Stimulated activated naive CD8-positive, alpha-beta T cell treated with anti-CD3 and anti-CD28 coated beads, Interleukin-15, amount 100 ng/mL, for 72 hours (primary cell): Measurements from ENCODE around the gene TRPM3.

Experiments
- ATAC-seq: fragments of 150-1000 bp; cut with Tn5 transposase; 2 replicates; pipeline ENCODE4 v1.10.0; 2021; ENCODE audit warnings: mild to moderate bottlenecking, moderate library complexity
- DNase-seq, 2 donors: peaks; one replicate each; pipeline ENCODE4 v3.0.0; 2021 to 2022
- H3K27ac Mint-ChIP-seq, 2 donors: one replicate each; pipeline ENCODE4 v1.8.0; 2022; ENCODE audit warnings: mild to moderate bottlenecking in 2 of 2, mixed read lengths in 2 of 2, moderate library complexity in 2 of 2
- H3K27me3 Mint-ChIP-seq: one replicate; pipeline ENCODE4 v1.8.0; 2022; ENCODE audit warnings: mixed read lengths
- H3K4me1 Mint-ChIP-seq: one replicate; pipeline ENCODE4 v1.8.0; 2022; ENCODE audit warnings: mild to moderate bottlenecking, mixed read lengths
- H3K4me3 Mint-ChIP-seq, 2 donors: one replicate each; pipeline ENCODE4 v1.8.0; 2022; ENCODE audit warnings: mild to moderate bottlenecking in 2 of 2, mixed read lengths in 2 of 2, moderate library complexity in 1 of 2
- H3K9me3 Mint-ChIP-seq, 2 donors: one replicate each; pipeline ENCODE4 v1.8.0; 2022; ENCODE audit warnings: mixed read lengths in 2 of 2

TRPM3 gene

GRCh38 chr9:71118324-71118723 lies 3.1 kb downstream of the TRPM3 start:
- DNase-seq (no peak), ATAC-seq (no peak)
- Mint-ChIP-seq H3K27me3 (peaks cover 15% of the 10 kb centered on the region), H3K4me3 (no peak overlapping the region), H3K4me1 (no peaks in the 10 kb centered on the region), H3K9me3 (no peaks in the 10 kb centered on the region), H3K27ac (no peak overlapping the region)

DNA sequence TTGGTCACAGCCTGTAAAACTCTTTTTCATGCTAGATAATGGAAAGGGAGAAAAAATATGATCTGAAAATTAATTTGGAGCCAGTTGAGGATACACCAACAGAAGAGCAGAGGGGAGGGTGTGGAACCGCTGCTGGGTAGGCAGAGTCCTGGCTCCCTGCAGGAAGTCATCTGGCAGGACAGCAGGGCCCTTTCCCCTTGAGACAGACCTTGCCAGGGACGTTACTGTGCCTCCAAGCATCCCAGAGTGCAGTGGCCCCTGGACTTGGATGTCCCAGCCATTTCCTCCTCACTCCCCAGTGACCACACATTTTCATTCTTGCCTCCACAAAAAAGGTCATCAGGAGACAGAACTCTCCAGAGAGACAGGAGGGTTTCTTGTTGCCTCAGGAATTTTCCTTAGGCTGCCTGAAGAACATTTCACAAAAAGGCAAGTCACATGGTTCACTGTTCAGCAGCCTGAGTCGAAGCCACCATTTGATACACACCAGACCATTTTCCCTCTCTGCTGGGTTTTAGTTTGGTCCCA lies 5.9 kb downstream of the TRPM3 start:
- no peak for ATAC-seq
- no peak for DNase-seq
- Mint-ChIP-seq H3K4me1 (no peaks in the 10 kb centered on the region), H3K4me3 (no peak overlapping the region), H3K27me3 (no peaks in the 10 kb centered on the region), H3K27ac (no peak overlapping the region), H3K9me3 (no peaks in the 10 kb centered on the region)

- ATAC-seq (no peak), DNase-seq (no peak)
- Mint-ChIP-seq H3K4me1 (no peaks in the 10 kb centered on the region), H3K4me3 (no peak overlapping the region), H3K27ac (no peak overlapping the region), H3K27me3 (no peaks in the 10 kb centered on the region), H3K9me3 (no peaks in the 10 kb centered on the region)
These were observed 8.6 kb downstream of the TRPM3 start for GRCh38 chr9:71112866-71113265.

DNA sequence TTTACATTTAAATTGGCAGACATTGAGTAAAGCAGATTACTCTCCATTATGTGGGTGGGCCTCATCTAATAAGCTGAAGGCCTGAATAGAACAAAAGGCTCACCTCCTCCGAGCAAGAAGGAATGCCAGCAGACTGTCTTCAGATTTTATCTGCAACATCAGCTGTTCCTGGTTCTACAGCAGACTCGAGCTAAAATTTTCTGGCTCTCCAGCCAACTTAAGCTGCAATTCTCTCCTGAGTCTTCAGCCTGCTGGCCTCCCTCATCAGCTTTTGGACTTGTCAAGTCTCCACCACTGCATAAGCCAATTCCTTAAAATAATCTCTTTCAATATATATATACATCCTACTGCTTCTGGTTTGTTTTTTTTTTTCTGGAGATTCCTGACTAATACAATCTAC lies 12.5 kb downstream of the TRPM3 start:
- Mint-ChIP-seq H3K4me3 (no peak overlapping the region), H3K4me1 (no peaks in the 10 kb centered on the region), H3K9me3 (peaks cover 0 to 5% of the 10 kb centered on the region in 2 donors), H3K27ac (no peak overlapping the region), H3K27me3 (no peaks in the 10 kb centered on the region)
- no peak for DNase-seq
- no peak for ATAC-seq

DNA sequence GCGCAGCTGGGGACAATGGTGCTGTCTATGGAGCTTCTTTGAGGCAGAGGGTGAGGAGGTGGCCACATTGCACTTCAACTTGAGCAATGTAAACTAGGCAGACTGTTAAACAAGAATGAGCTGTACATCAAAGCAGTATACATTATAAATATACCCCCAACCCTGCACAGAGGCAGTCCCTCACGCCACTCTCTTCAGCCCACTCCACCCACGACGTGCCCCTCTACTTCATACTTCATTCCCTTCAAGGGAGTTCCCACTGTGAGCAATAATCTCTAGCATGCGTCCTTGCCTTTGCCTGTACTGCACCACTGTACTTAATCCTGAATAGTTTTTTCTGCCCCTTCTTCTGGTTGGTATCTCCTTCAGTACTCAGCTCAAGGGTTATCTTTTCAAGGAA lies 14.4 kb downstream of the TRPM3 start:
- peaks cover 0 to 5% of the 10 kb centered on the region in 2 donors for H3K9me3 Mint-ChIP-seq
- H3K4me3 Mint-ChIP-seq = no peak overlapping the region
- no peaks in the 10 kb centered on the region for H3K4me1 Mint-ChIP-seq
- H3K27ac Mint-ChIP-seq = no peak overlapping the region
- DNase-seq (no peak), ATAC-seq (no peak)
- H3K27me3 Mint-ChIP-seq = no peaks in the 10 kb centered on the region

GRCh38 chr9:71105192-71105591 lies 16.2 kb downstream of the TRPM3 start:
- Mint-ChIP-seq H3K9me3 (peaks cover 0 to 9% of the 10 kb centered on the region in 2 donors), H3K27me3 (no peaks in the 10 kb centered on the region), H3K4me1 (no peaks in the 10 kb centered on the region), H3K4me3 (no peak overlapping the region), H3K27ac (no peak overlapping the region)
- ATAC-seq (no peak), DNase-seq (no peak)

DNA sequence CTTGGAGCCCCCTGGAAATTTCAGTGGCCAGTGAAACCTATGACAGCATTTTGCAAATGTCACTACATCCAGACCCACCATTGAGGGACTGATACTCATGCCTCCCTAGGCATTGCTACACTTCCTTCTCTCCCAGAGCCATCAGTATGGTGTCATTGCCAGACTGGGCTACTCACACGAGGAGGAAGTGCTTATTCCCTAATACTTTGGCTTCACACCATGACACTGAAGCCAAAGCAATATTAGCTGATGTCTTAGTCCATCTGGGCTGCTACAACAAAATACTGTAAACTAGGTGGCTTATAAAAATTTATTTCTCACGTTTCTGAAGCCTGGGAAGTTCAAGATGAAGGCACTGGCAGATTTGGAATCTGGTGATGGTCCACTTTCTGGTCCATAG lies 22.6 kb downstream of the TRPM3 start:
- Mint-ChIP-seq H3K4me1 (no peaks in the 10 kb centered on the region), H3K27me3 (no peaks in the 10 kb centered on the region), H3K4me3 (no peak overlapping the region), H3K27ac (no peak overlapping the region), H3K9me3 (peaks cover 0 to 4% of the 10 kb centered on the region in 2 donors)
- ATAC-seq = no peak
- DNase-seq = no peak

DNA sequence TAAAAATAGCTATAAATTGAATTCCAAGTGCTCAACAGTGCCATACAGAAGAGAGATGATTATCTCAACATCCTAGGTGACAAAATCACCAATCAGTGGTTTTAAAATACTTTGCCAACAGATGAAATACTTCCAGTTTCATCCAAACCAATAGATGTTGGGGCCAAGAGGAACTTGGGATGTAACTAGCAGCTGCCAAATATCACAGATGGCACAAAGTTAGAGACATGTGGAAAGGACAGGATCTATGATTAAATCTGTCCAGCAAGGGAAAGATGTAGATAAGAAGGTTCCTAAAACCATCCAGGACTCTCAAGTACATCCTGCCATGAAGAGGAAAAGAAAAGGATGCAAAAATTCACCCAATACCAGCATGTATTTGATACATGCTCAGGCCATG lies 23.8 kb downstream of the TRPM3 start:
- H3K27ac Mint-ChIP-seq = no peak overlapping the region
- H3K4me3 Mint-ChIP-seq = no peak overlapping the region
- ATAC-seq (no peak), DNase-seq (no peak)
- H3K4me1 Mint-ChIP-seq = no peaks in the 10 kb centered on the region
- H3K9me3 Mint-ChIP-seq = peaks cover 0 to 4% of the 10 kb centered on the region in 2 donors
- no peaks in the 10 kb centered on the region for H3K27me3 Mint-ChIP-seq

DNA sequence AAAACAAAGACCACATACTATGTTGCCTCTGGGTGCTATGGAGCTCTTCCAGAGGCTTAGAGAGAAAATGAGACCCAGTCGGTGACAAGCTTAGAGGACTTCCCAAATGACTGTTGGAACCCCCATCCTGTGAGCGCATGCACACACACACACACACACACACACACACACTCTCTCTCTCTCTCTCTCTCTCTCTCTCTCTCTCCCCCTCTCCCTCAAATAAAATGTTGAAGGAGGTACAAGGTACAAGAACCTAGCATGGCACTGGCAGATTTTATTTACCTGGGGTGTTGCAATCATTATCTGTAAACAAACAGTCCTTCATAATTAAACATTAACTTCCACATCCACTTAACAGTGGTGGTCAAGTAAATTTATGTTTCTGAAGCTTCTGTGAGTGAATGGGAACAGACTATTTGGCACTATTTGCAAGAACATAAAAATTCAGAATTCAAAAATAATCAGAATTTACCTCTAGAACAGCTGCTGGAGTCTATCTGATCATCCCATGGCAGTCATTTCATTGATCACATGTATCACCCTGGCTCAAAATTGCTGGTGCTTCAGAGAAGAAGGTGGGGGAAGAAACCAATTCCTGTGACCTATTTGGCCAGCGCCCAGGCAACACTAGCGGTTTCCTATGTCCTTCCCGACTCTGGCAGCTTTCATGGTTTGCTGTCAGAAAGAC lies 24.9 kb downstream of the TRPM3 start:
- DNase-seq (no peak), ATAC-seq (no peak)
- H3K27me3 Mint-ChIP-seq = no peaks in the 10 kb centered on the region
- peaks cover 0 to 4% of the 10 kb centered on the region in 2 donors for H3K9me3 Mint-ChIP-seq
- H3K27ac Mint-ChIP-seq = no peak overlapping the region
- H3K4me3 Mint-ChIP-seq = no peak overlapping the region
- H3K4me1 Mint-ChIP-seq = no peaks in the 10 kb centered on the region

DNA sequence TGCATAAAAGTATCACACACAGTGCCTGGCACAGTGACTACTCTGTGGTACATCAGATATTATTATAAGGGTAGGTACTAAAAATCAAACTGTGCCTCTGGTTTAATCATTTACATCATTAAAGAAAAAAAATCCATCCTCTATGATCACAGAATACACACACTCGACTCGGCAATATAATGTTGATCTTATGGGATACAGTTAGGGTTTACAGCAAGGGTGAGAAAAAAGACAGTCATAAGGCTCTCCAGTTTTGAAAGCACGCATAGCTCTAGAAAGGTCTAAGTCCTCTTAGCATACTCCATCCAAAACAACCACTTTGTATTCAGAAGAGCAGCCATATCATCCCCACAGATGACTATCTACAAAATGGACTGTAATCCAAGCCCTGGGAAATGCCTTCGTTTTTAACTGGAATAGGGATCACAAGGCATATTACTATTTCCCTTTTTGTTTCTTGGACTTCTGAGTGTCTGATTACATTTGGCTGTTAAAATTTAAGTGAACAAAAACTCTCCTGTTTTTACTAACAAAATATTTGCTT lies 26.6 kb downstream of the TRPM3 start:
- Mint-ChIP-seq H3K4me1 (no peaks in the 10 kb centered on the region), H3K27me3 (no peaks in the 10 kb centered on the region), H3K4me3 (no peak overlapping the region), H3K9me3 (no peaks in the 10 kb centered on the region), H3K27ac (no peak overlapping the region)
- no peak for ATAC-seq
- no peak for DNase-seq

DNA sequence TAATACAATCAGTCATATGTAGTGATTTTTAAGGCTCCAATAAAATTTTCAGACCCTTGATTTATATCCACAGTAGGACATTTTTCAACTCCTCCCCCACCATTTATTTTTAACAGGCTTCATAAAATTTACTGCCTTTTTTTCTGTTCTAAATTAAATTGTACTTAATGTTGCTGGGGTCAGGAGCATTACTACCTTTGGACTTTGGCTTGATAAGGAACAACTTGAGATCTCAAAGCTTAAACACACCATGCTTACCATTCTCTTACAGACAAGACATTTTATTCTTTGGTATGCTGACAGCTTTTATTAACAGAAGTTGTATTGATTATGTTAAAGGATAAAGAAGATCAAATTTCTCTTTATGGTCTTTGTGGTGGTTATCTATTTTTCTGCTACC lies 30.5 kb downstream of the TRPM3 start:
- Mint-ChIP-seq H3K27me3 (no peaks in the 10 kb centered on the region), H3K9me3 (no peaks in the 10 kb centered on the region), H3K4me1 (no peaks in the 10 kb centered on the region), H3K4me3 (no peak overlapping the region), H3K27ac (no peak overlapping the region)
- DNase-seq (no peak), ATAC-seq (no peak)

- ATAC-seq (no peak), DNase-seq (no peak)
- Mint-ChIP-seq H3K27ac (no peak overlapping the region), H3K27me3 (no peaks in the 10 kb centered on the region), H3K4me1 (no peaks in the 10 kb centered on the region), H3K4me3 (no peak overlapping the region), H3K9me3 (peaks cover 0 to 2% of the 10 kb centered on the region in 2 donors)
These were observed 42.0 kb downstream of the TRPM3 start for GRCh38 chr9:71079451-71079850.

- no peaks in the 10 kb centered on the region for H3K4me1 Mint-ChIP-seq
- no peak overlapping the region for H3K27ac Mint-ChIP-seq
- H3K27me3 Mint-ChIP-seq = no peaks in the 10 kb centered on the region
- DNase-seq (no peak), ATAC-seq (no peak)
- no peak overlapping the region for H3K4me3 Mint-ChIP-seq
- no peaks in the 10 kb centered on the region for H3K9me3 Mint-ChIP-seq
These were observed 45.3 kb downstream of the TRPM3 start for GRCh38 chr9:71076096-71076495.

- Mint-ChIP-seq H3K4me3 (no peak overlapping the region), H3K9me3 (no peaks in the 10 kb centered on the region), H3K4me1 (no peaks in the 10 kb centered on the region), H3K27ac (no peak overlapping the region), H3K27me3 (no peaks in the 10 kb centered on the region)
- ATAC-seq (no peak), DNase-seq (no peak)
These were observed 47.9 kb downstream of the TRPM3 start for GRCh38 chr9:71073494-71073893.

DNA sequence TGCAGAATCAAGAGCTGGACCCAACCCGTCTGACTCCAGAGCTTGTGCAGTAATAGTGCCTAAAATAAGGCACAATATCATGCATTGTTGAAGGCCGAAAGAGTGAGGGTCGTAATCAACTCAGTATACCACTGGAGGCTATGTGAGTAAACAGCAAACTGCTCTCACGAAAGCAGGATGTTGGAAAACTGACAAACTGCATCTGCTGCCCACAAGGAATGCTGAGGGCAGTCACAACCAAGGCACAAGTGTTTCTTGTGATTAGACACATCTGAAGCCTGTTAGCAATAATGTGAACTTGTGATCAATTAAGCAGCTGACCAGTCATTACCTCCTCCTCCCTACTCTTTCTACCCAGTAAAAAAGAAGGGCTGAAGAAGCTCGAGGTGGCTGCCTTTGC lies 48.8 kb downstream of the TRPM3 start:
- H3K9me3 Mint-ChIP-seq = no peaks in the 10 kb centered on the region
- no peak overlapping the region for H3K4me3 Mint-ChIP-seq
- no peak overlapping the region for H3K27ac Mint-ChIP-seq
- no peaks in the 10 kb centered on the region for H3K27me3 Mint-ChIP-seq
- ATAC-seq = no peak
- no peak for DNase-seq
- H3K4me1 Mint-ChIP-seq = no peaks in the 10 kb centered on the region

DNA sequence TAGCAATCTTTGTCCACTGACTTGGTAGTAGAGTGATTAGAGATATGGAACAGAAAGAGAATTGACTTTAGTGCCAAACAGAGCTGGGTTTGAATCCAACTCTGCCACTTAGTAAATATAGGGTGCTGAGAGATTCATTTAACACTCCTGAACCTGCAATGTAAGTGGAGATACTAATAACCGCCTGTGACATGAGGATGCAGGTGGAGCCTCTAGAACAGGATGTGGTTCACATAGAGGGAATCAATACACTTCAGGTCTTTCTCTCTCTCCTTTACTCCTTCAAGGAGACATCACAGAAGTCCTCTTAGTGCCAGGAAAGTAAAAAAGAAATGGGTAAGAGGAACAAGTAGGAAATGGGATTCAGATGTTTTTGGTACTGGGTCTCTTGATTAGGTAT lies 49.8 kb downstream of the TRPM3 start:
- no peaks in the 10 kb centered on the region for H3K27me3 Mint-ChIP-seq
- H3K4me3 Mint-ChIP-seq = no peak overlapping the region
- H3K4me1 Mint-ChIP-seq = no peaks in the 10 kb centered on the region
- ATAC-seq = no peak
- no peak for DNase-seq
- no peaks in the 10 kb centered on the region for H3K9me3 Mint-ChIP-seq
- H3K27ac Mint-ChIP-seq = no peak overlapping the region

DNA sequence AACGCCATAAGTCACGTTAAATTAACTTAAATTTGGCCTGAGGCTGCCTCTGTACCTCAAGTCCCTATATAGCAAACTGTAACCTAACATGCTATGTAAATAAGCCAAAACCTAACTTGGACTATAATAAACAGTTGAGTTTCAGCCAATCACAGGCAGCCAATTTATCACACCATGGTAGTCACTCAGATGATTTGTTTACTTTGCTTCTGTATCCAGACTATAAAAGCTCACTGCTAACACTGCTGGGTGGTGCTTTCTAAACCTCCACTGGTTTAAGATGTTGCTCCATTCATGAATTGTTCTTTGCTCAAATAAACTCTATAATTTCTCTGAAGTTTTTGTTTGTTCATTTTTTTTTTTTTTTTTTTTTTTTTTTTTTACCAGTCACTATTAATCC lies 62.8 kb downstream of the TRPM3 start:
- ATAC-seq (no peak), DNase-seq (no peak)
- Mint-ChIP-seq H3K27ac (no peak overlapping the region), H3K4me1 (no peaks in the 10 kb centered on the region), H3K4me3 (no peak overlapping the region), H3K27me3 (no peaks in the 10 kb centered on the region), H3K9me3 (peaks cover 0 to 3% of the 10 kb centered on the region in 2 donors)
